Endothelial cell (in vitro differentiated cells): ENCODE results near the gene CMTM7. TPM values are rescaled to one million over a fixed set of nuclear protein-coding genes. Genes with fewer than 3 reads are reported as not detected.

Experiments used
- DNase-seq: peaks from one replicate; pipeline ENCODE4 v3.0.0; 2021; ENCODE audit warnings: low spot score
- H3K27ac Mint-ChIP-seq: one replicate; pipeline ENCODE4 v1.8.0; 2021; ENCODE audit warnings: mixed read lengths, inconsistent platforms; ENCODE audit not compliant: unreplicated experiment
- H3K27me3 Mint-ChIP-seq: one replicate; pipeline ENCODE4 v1.8.0; 2021; ENCODE audit warnings: mild to moderate bottlenecking, moderate library complexity, mixed read lengths, inconsistent platforms; ENCODE audit not compliant: unreplicated experiment
- H3K36me3 Mint-ChIP-seq: one replicate; pipeline ENCODE4 v1.8.0; 2021; ENCODE audit warnings: mild to moderate bottlenecking, low read depth, mixed read lengths, inconsistent platforms; ENCODE audit not compliant: unreplicated experiment
- H3K4me1 Mint-ChIP-seq: one replicate; pipeline ENCODE4 v1.8.0; 2021; ENCODE audit warnings: mild to moderate bottlenecking, mixed read lengths, inconsistent platforms; ENCODE audit not compliant: unreplicated experiment
- H3K4me3 Mint-ChIP-seq: one replicate; pipeline ENCODE4 v1.8.0; 2021; ENCODE audit warnings: mild to moderate bottlenecking, mixed read lengths, inconsistent platforms; ENCODE audit not compliant: unreplicated experiment
- H3K9me3 Mint-ChIP-seq: one replicate; pipeline ENCODE4 v1.8.0; 2021; ENCODE audit warnings: mixed read lengths, inconsistent platforms; ENCODE audit not compliant: unreplicated experiment
- CTCF ChIP-seq: fragments of 200-600 bp; sonication (generic); IDR thresholded peaks from one replicate; pipeline ENCODE4 v1.5.0; 2021; ENCODE audit warnings: antibody characterized with exemption; ENCODE audit not compliant: unreplicated experiment
- total RNA-seq: library from RNA; stranded (reverse); fragmentation: NEBNext Ultra II Directional; extraction: Animal tissue kit (Norgen Biotek cat#: 25700); gene quantifications from one replicate; pipeline ENCODE4 v1.2.1, GENCODE V29; 2021; ENCODE audit not compliant: unreplicated experiment

Gene CMTM7
- total RNA-seq, 1 donor from 2014 or later, result 54.4 TPM

DNA sequence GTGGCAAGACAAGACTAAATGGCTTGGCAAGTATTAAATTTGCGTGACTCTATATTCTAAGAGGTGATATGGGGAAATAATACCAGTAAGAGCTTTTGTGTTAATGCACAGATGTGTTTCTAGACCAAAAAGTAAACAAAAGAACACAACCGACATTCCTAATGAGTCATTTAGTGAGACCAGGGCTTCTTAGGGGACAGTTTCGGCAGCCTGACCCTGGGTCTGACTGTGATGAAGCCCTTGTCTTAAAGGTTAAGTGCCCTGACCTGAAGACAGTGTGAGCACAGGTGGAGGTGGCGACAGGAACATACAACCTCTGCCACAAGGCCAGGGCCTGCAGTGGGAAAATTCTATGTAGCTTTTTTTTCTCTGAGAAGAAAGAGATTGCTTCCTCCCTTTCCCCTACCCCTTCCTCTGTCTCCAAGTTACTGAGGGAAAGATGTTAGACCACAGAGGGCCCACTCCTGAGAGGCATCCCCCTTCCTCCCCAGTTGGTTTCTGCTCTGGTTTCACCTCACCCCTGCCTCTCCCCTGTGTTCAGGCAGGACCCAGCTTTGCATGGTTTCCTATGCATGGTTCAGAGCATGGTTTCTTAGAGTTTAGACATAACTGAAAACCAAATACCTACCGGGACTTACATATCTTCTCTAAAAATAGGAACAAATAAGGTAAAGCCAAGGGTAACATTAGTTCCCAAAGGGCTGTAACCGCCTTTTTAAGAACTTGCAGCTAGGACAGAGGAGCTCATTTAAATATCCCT is 24.8 kb upstream of the CMTM7 start:
- no peak for DNase-seq
- peaks cover 6% of the 10 kb centered on the region for H3K27me3 Mint-ChIP-seq
- no peak overlapping the region for H3K27ac Mint-ChIP-seq
- no peaks in the 10 kb centered on the region for H3K9me3 Mint-ChIP-seq
- peaks cover 8% of the 10 kb centered on the region for H3K36me3 Mint-ChIP-seq
- no peak for TF ChIP-seq CTCF
- H3K4me3 Mint-ChIP-seq, result no peak overlapping the region
- peaks cover 18% of the 10 kb centered on the region for H3K4me1 Mint-ChIP-seq

- H3K27ac Mint-ChIP-seq, result no peak overlapping the region
- H3K36me3 Mint-ChIP-seq, result peaks cover 7% of the 10 kb centered on the region
Observed at GRCh38 chr3:32367442-32367841, 24.2 kb upstream of the CMTM7 start.

DNA sequence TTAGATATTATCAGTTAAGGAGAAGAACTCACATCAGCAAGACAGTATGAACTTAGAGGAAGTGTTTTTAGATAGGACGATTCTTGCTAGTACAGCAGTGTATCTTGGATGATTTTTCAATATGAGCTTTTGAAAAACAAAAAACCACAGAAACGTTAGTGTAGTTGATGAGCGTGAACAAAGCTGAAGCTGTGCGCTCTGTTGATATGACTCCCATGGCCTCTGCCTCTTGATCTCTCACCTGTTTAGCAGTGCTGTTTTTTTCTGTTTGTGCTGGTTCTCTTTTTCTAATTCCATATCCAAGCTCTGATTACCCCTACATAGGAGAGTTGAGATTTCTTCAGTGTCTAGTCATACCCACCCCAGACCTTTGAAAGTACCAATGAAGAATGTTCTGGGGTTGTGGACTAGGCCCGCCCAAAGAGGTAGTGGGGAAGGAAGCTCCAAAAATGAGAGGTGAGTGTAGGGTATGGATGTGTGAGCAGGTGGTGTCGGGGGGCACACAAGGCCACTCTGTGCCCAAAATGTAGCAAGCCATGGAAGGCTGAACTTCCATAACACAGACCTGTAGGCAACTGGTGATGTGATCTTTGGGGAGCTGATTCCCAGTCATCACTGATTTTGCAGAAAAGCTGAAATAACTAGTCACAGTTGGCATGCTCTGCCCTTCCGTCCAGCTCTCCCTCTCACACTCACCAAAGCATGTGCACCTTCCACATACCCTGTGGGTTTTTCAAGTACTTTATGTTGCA is 20.0 kb upstream of the CMTM7 start:
- Mint-ChIP-seq H3K4me1 (peaks cover 8% of the 10 kb centered on the region), H3K4me3 (no peak overlapping the region), H3K9me3 (no peaks in the 10 kb centered on the region), H3K27me3 (peaks cover 4% of the 10 kb centered on the region), H3K27ac (no peak overlapping the region), H3K36me3 (peaks cover 1% of the 10 kb centered on the region)
- DNase-seq, result no peak
- no peak for TF ChIP-seq CTCF

More at GRCh38 chr3:32367442-32367841, 24.2 kb upstream of the CMTM7 start:
- H3K9me3 Mint-ChIP-seq, result no peaks in the 10 kb centered on the region
- H3K4me3 Mint-ChIP-seq, result no peak overlapping the region
- H3K4me1 Mint-ChIP-seq, result peaks cover 18% of the 10 kb centered on the region
- no peak for DNase-seq
- H3K27me3 Mint-ChIP-seq, result peaks cover 6% of the 10 kb centered on the region
- no peak for TF ChIP-seq CTCF

DNA sequence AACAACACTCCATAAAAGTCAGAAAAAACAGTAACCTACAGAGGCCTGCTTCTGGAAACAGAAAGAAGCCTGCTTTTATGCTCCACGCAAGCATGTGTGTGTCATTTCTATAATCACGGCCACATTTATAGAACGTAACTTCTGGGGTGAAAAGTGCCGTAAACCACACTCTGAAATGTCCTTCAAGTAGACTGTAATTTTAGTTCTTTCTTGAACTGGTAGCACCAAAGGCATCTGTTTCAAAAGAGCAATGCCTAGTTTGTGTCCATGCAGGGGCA is 19.5 kb upstream of the CMTM7 start:
- peaks cover 3% of the 10 kb centered on the region for H3K36me3 Mint-ChIP-seq
- no peak for TF ChIP-seq CTCF
- H3K27ac Mint-ChIP-seq, result no peak overlapping the region
- H3K27me3 Mint-ChIP-seq, result peaks cover under 1% of the 10 kb centered on the region
- peaks cover 4% of the 10 kb centered on the region for H3K4me1 Mint-ChIP-seq
- no peak overlapping the region for H3K4me3 Mint-ChIP-seq
- H3K9me3 Mint-ChIP-seq, result no peaks in the 10 kb centered on the region
- DNase-seq, result no peak

- Mint-ChIP-seq H3K36me3 (peaks cover 3% of the 10 kb centered on the region), H3K4me1 (no peaks in the 10 kb centered on the region), H3K9me3 (no peaks in the 10 kb centered on the region), H3K27ac (no peak overlapping the region), H3K27me3 (no peaks in the 10 kb centered on the region), H3K4me3 (no peak overlapping the region)
- no peak for TF ChIP-seq CTCF
- no peak for DNase-seq
Observed at GRCh38 chr3:32373276-32373675, 18.4 kb upstream of the CMTM7 start.
